GF-D8 (cell line): Measurements from ENCODE around the gene KRT1.

ENCODE experiments used
- DNase-seq: peaks from one replicate; lab custom pipeline; 2025; lab: John Stamatoyannopoulos, UW

The KRT1 gene

GRCh38 chr12:52634266-52635056 is 45.7 kb downstream of the KRT1 start:
- DNase-seq: no peak

GRCh38 chr12:52633383-52633782 is 46.8 kb downstream of the KRT1 start:
- DNase-seq: peak; percentile 39

GRCh38 chr12:52632656-52633055 is 47.6 kb downstream of the KRT1 start:
- DNase-seq: no peak

DNA sequence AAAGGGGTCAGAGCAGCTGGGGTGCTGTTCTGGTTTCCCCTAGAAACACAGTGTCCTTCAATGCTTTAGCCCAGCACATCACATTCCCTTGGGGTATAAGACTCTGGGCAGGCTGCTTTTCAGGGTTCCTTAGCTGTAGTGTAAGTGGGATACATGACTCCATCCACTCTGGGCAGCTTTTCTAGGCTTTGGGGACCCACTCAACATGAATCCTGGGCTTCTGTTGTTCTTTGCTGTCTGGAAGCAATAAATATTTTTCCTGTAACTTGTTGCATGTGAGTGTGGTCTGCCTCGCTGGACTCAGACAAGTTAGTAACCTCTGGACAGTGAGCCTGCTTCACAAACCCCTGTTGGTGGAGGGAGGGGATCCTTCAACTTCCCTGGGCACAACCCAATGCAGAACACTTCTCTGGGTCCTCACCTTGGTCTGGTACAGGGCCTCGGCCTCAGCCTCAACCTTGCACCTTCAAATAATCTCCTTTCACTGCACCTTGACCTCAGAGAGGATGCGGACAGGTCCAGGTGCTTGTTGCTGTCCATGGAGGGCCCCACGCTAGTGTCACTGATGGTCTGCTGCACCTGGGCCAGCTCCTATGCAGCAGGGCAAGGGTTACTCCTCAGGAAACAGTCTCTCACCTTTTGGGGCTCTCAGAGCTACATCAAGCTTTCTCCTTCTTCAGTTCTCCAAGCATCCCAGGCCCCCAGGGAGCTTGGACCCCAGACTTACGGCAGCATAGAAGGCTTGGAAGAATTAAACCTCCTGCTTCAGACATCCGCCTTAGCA is 48.3 kb downstream of the KRT1 start:
- no peak for DNase-seq

DNA sequence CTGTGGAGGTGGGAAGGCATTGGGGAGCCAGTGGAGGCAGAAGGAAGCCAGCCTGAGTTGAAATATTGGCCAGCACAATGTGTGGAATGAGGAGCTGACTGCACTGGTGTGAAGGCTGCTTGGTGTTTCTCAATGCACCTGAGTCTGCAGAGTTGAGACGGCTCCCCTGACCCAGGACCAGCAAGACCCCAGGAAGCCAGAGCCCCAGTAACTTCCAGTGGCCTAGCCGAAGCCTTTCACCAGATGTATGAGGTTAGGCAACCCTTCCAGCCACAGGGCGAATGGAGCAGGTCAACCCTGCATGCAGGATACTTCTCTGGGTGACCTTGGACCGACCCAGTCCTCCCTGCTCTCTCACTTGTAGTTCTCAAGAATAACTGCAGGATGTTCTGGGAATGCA is 48.9 kb downstream of the KRT1 start:
- DNase-seq: no peak

GRCh38 chr12:52630599-52631200 is 49.5 kb downstream of the KRT1 start:
- no peak for DNase-seq

DNA sequence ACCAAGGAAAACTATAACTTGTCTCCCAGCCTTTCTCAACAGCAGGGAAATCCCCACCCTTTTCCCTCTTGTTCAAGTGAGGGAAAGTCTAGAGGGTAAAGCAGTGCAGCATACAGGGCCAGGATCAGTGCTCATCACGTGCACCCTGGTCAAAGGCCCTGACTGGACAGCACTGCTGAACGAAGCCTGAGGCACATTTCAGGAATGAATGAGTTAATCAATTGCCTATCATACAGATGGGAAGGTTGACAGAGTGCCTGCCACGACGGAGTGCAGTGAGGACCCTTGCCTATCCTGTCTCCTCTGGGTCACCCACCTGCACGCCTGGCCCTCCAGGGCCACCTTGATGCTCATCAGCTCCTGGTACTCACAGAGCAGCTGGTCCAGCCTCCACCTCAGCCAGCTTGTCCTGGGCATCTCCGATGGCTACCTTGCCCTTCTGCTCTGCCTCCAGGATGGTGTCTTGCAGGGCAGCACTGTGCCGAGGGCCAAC is 50.2 kb downstream of the KRT1 start:
- DNase-seq: no peak

GRCh38 chr12:52629281-52630007 is 50.8 kb downstream of the KRT1 start:
- no peak for DNase-seq

DNA sequence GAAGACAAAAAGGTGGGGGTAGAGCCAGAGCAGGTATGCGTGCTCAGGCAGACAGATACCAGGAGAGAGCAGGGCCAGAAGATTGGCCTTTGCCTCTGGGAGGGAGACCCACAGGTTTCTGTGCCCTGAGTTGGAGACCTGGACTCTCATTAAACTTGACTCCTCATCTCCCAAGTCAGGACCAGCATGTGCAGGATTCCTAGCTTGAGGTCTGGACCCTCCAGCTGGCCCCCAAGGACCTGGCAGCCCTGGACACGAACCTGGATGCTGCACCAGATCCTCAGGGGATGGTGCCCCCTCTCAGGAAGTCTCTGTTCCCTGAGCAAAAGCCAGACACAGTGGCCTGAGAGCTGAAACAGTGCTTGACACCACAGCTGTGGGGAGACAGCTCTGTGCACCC is 51.4 kb downstream of the KRT1 start:
- DNase-seq: no peak

GRCh38 chr12:52628111-52628507 is 52.1 kb downstream of the KRT1 start:
- DNase-seq: no peak

DNA sequence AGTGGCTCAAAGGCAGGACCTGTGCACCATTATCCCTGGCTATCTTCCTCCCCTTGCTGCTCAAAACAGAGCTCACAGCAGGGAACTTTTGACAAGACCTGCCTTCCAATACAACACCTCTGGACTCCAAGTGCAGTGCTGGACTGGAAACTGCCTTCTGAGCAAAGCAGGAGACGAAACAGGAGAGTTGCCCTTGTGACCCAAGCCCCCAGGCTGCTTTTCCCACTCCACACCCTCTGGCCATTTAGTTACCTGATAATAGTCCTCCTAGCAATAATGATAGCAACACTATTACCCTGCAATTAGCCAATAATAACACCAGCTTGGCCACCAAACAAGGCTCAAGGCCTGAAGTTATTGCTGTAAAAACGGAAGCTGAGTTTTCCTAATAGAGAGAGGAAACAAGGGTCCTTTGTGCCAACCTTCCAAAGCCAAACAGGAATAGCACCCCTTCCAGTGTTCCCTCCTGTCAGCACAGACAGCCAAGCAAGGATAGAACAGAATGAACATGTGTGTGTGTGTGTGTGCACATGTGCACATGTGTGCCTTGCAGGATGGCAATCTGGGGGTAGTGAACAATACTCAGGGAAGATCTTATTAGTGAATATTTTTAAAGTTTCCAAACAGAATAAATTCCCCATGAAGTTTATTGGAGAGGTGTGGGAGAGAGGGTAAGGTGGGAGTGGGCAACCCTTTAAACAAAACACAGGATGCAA is 52.7 kb downstream of the KRT1 start:
- no peak for DNase-seq
